Neutrophil (primary cell): ENCODE results near the gene MEGF6.

Source experiments
- H3K27ac ChIP-seq: fragments of 200-600 bp; sonication (generic); 2 replicates; pipeline ENCODE4 v1.5.1; 2016; ENCODE audit warnings: mild to moderate bottlenecking, moderate library complexity
- H3K27me3 ChIP-seq: fragments of 200-600 bp; sonication (generic); 2 replicates; pipeline ENCODE4 v1.6.0; 2016; ENCODE audit warnings: mild to moderate bottlenecking
- H3K36me3 ChIP-seq: fragments of 200-600 bp; sonication (generic); 2 replicates; pipeline ENCODE4 v1.5.1; 2017
- H3K4me1 ChIP-seq, 2 experiments: fragments of 200-600 bp in 1 of 2; sonication (generic) in 1 of 2; 1 replicate in 1 of 2; 2 replicates in 1 of 2; pipeline versions ENCODE4 v1.5.1 to v1.6.1; 2013 to 2016; ENCODE audit warnings: low read depth in 1 of 2, low read length in 1 of 2, mild to moderate bottlenecking in 1 of 2, moderate library complexity in 1 of 2; ENCODE audit not compliant: control insufficient read depth in 1 of 2, insufficient read depth in 1 of 2
- H3K4me3 ChIP-seq, 2 experiments: fragments of 200-600 bp in 1 of 2; sonication (generic) in 1 of 2; 1 replicate in 1 of 2; 2 replicates in 1 of 2; pipeline ENCODE4 v1.5.1; 2013 to 2016; ENCODE audit warnings: low read depth in 1 of 2, low read length in 1 of 2, mild to moderate bottlenecking in 1 of 2, moderate library complexity in 1 of 2
- H3K9me3 ChIP-seq: fragments of 200-600 bp; sonication (generic); 2 replicates; pipeline ENCODE4 v1.5.1; 2016
- CTCF ChIP-seq: fragments of 200-600 bp; sonication (generic); IDR thresholded peaks from 2 replicates; pipeline ENCODE4 v1.5.1; 2016; ENCODE audit warnings: antibody characterized with exemption

Gene MEGF6

GRCh38 chr1:3469849-3470649, 141.3 kb downstream of the MEGF6 start:
- H3K36me3 ChIP-seq = no peaks in the 10 kb centered on the region
- H3K27ac ChIP-seq = no peak overlapping the region
- H3K27me3 ChIP-seq = no peaks in the 10 kb centered on the region
- no peak overlapping the region for H3K4me3 ChIP-seq
- H3K9me3 ChIP-seq = no peaks in the 10 kb centered on the region
- no peak for TF ChIP-seq CTCF
- no peaks in the 10 kb centered on the region for H3K4me1 ChIP-seq

DNA sequence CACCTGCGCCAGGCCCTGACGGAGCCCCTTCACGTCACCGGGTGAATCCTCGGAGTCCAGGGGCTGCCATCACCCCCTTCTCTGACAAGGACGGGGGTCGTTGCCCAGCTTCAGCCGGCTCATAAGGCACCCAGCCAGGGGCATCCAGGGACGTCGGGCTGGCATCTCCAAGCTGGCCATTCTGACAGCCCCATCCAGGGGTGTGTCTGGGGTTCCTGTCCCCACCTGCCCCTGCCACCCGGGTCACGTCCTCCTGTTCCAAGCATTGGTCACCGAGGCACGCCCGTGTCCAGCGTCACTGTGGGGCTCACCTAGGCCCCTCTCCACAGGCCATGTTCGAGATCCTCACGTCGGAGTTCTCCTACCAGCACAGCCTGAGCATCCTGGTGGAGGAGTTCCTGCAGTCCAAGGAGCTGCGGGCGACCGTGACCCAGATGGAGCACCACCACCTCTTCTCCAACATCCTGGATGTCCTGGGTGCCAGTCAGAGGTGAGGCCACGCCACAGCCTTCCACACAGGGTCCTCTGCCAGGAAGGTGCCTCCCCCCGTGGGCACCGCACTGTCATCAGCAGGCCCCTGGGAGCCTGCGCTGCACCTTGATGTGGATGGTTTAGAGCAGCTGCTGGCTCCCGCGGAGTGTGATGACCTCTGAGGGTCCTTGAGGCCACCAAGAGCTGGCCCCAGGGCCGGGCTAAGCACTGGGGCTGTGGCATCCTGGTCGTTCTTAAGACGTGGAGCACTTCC, 142.0 kb downstream of the MEGF6 start:
- Histone ChIP-seq H3K4me1 (no peaks in the 10 kb centered on the region), H3K4me3 (no peak overlapping the region), H3K9me3 (no peaks in the 10 kb centered on the region), H3K27me3 (no peaks in the 10 kb centered on the region), H3K36me3 (no peaks in the 10 kb centered on the region), H3K27ac (no peak overlapping the region)
- no peak for TF ChIP-seq CTCF

DNA sequence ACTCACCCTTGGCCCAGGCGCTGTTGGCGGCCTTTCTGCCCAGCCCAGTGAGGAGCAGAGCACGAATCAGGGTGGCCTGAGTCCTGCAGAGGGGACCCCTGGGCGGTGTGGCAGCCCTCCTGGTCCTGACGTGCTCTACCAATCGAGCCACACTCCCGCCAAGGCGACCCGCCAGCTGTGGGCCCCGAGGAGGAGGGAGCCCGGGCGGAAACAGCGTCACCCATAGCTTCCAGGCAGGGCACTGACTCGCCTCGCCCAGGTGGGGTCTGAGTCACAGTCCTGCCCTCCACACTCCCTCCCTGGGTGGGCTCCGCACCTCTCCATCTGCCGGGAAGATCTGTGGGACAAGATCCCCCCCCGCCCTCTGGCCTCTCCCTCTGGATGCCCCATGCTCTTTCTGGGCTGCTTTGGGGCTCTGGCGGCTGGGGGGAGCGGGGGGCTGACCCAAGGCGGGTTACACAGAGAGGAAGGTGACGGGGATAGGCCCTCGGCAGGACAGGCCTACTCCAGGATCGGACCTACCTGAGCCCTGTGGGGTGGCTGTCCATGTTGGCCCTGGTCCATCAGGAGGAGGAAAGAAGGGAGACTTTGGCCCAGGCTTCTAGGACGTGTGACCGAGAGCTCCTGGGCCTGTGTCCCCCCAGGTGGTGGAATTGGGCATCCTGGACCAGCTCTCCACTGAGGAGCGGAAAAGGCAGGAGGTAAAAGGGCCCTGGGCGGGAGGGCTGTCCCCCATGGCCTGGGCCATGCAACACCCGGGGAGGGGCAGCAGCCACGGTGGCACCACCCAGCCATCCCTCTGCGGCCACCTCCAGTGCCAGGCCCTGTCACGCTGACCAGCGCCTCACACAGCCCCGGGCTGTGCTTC, 142.8 kb downstream of the MEGF6 start:
- Histone ChIP-seq H3K4me1 (no peaks in the 10 kb centered on the region), H3K27ac (no peak overlapping the region)

GRCh38 chr1:3467096-3468036, 143.9 kb downstream of the MEGF6 start:
- TF ChIP-seq CTCF = no peak
- no peak overlapping the region for H3K4me3 ChIP-seq
- H3K27ac ChIP-seq = no peak overlapping the region
- H3K27me3 ChIP-seq = no peaks in the 10 kb centered on the region
- H3K4me1 ChIP-seq = no peaks in the 10 kb centered on the region
- no peaks in the 10 kb centered on the region for H3K9me3 ChIP-seq
- no peaks in the 10 kb centered on the region for H3K36me3 ChIP-seq

More for the DNA sequence above, 142.8 kb downstream of the MEGF6 start:
- Histone ChIP-seq H3K9me3 (no peaks in the 10 kb centered on the region), H3K4me3 (no peak overlapping the region), H3K36me3 (no peaks in the 10 kb centered on the region), H3K27me3 (no peaks in the 10 kb centered on the region)
- no peak for TF ChIP-seq CTCF
